OCI-LY7 (cell line): ENCODE measurements around the gene CNOT6.

Experiments used
- EZH2phosphoT487 ChIP-seq: fragments of 200-600 bp; sonication (generic); IDR thresholded peaks from 2 replicates; pipeline ENCODE4 v1.6.1; 2018; ENCODE audit warnings: low read depth, borderline replicate concordance, mild to moderate bottlenecking, mixed run types, antibody characterized with exemption, low read length, moderate library complexity, mixed read lengths
- TF ChIP-seq, protein P1 (sequence below): fragments of 200-600 bp; sonication (generic); conservative IDR thresholded peaks from 2 replicates; pipeline ENCODE4 v1.5.1; 2014; ENCODE audit warnings: mild to moderate bottlenecking, antibody characterized with exemption, low read length, moderate library complexity, mixed read lengths

DNA sequence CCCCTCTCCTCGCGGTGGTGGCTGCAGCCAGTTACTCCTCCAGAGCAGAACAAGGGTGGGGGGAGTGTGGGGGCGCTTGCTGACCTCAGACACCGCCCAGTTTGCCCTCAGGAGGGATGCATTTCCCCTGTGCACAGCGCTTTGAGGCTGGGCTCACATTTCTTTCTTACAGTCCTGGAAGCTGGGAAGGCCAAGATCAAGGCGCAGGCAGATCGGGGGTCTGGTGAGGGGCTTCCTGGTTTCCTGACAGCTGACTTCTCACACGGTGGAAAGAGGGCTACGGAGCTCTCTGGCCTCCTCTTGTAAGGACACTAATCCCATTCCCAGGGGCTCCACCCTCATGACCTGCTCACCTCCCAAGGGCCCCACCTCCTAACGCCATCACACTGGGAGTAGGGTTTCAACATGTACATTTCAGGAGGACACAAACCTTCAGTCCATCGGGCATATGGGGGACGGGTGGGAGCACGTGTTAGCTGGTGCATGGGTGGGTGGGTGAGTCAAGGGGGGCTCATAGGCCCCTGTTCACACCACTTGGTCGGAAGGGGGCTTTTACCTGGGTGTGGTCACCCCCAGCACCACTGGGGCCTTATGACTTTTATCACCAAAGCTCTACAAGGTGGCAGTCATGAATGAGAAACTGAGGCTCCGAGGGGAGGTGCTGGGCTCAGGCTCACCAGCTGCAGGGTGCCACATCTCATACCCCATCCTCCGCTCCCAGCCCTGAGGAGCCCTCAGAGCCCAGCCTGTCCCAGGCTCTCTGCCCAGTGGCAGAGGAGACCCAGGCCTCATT, 104.8 kb downstream of the CNOT6 start:
- TF ChIP-seq, protein P1, sequence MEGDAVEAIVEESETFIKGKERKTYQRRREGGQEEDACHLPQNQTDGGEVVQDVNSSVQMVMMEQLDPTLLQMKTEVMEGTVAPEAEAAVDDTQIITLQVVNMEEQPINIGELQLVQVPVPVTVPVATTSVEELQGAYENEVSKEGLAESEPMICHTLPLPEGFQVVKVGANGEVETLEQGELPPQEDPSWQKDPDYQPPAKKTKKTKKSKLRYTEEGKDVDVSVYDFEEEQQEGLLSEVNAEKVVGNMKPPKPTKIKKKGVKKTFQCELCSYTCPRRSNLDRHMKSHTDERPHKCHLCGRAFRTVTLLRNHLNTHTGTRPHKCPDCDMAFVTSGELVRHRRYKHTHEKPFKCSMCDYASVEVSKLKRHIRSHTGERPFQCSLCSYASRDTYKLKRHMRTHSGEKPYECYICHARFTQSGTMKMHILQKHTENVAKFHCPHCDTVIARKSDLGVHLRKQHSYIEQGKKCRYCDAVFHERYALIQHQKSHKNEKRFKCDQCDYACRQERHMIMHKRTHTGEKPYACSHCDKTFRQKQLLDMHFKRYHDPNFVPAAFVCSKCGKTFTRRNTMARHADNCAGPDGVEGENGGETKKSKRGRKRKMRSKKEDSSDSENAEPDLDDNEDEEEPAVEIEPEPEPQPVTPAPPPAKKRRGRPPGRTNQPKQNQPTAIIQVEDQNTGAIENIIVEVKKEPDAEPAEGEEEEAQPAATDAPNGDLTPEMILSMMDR: no peak
- TF ChIP-seq EZH2phosphoT487: no peak
